Epithelial cell of esophagus (primary cell): ENCODE measurements around the gene NRIP3.

ENCODE experiments used
- DNase-seq: peaks from one replicate; pipeline ENCODE4 v3.0.0; 2010; ENCODE audit warnings: low read depth
- H3K4me3 ChIP-seq: 2 replicates; pipeline ENCODE4 v1.5.1; 2011; ENCODE audit warnings: mild to moderate bottlenecking, low read length, control low read depth
- TF ChIP-seq, protein P1 (sequence below): IDR thresholded peaks from 2 replicates; pipeline ENCODE4 v1.5.1; 2011; ENCODE audit warnings: low read depth, mild to moderate bottlenecking, low read length, control low read depth, inconsistent platforms; ENCODE audit not compliant: insufficient read depth; ENCODE audit errors: missing control alignments

The NRIP3 gene

DNA sequence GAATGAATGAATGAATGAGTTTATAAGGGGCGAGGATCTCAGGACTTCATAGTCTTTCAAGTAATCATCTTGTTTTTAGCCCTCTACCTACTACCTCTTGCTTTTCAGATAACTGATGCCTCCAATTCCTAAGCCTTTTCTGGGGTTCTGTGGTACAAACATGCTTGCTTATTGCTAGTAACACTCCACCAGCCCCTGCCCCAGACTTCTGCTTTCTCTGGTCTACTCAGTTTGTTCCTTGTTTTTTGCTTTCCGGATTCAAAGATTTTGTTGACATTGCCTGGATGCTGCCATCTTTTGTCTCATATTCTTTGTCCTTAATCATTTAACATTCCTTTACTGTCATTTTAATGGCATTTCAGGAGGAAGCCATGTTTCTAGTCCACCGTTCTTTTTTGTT, 30.7 kb downstream of the NRIP3 start:
- no peak for DNase-seq
- TF ChIP-seq, protein P1, sequence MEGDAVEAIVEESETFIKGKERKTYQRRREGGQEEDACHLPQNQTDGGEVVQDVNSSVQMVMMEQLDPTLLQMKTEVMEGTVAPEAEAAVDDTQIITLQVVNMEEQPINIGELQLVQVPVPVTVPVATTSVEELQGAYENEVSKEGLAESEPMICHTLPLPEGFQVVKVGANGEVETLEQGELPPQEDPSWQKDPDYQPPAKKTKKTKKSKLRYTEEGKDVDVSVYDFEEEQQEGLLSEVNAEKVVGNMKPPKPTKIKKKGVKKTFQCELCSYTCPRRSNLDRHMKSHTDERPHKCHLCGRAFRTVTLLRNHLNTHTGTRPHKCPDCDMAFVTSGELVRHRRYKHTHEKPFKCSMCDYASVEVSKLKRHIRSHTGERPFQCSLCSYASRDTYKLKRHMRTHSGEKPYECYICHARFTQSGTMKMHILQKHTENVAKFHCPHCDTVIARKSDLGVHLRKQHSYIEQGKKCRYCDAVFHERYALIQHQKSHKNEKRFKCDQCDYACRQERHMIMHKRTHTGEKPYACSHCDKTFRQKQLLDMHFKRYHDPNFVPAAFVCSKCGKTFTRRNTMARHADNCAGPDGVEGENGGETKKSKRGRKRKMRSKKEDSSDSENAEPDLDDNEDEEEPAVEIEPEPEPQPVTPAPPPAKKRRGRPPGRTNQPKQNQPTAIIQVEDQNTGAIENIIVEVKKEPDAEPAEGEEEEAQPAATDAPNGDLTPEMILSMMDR, result no peak
- no peak overlapping the region for H3K4me3 ChIP-seq

DNA sequence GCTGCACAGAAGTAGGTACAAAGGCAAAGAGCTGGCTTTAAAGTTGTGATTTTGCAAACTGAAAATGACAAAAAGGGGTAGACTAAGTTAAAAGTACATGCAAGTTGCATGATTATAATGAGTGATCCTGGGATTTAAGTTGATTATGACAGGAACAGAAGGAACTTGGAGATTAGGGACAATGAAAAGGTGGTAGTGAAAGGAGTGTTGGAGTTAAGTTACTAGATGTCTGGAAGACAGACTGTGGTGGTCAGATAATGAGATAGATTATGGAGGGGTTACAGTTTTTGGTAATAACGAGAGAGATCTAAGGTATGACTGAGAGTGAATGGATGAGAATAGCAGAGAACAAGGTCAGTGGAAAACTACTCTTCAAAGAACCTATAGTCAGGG, 31.9 kb downstream of the NRIP3 start:
- TF ChIP-seq, protein P1, result no peak
- H3K4me3 ChIP-seq, result no peak overlapping the region
- no peak for DNase-seq

DNA sequence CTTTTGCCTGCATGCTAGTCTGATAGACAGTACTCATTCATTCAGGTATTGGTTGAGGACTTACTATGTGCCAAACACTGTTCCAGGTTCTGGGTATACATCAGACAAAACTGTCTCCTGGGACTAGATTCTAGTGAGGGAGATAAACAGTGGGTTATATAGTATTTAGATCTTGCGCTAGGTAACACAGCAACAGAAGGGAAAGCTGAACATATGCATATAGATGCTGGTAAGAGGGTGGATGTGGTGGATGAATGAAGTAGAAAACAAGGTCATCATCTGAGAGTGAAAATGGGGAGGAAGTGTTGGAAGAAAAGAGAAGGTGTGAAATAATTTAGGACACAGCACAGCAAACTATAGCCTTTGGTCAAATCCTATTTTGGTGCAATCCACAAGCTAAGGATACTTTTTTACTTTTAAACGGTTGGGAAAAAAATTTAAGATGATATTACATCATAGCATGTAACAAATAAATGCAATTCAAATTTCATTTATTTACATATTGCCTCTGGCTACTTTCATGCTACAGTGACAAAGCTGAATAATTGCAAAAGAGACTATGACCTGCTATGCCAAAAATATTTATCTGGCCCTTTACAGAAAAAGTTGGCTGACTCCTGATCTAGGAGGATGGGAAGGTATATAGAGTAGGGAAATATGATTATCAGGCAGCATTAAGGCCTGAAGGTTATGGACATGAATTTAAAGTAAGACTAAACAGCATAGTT, 32.4 kb downstream of the NRIP3 start:
- TF ChIP-seq, protein P1, result no peak
- DNase-seq, result no peak
- no peak overlapping the region for H3K4me3 ChIP-seq

DNA sequence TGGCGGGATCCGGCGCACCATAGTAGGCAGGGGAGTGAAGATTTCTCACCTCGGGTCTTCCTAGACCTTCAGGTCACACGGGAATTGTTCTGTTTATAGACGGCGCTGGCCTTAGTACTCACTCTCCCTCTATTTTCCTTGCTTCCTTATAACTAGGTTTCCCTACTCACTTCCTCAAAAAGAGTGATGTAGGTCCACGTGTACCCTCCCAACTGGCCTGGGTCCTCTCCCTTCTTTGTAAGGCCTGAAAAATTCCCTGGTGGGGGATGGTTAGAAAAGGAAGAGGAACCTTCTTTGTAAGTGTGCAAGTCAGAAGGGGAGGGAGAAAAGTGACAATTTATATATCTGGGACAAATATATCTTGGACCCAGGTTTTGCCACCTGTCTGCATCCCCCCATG, 36.6 kb downstream of the NRIP3 start:
- DNase-seq, result no peak
- no peak overlapping the region for H3K4me3 ChIP-seq
- TF ChIP-seq, protein P1, result no peak

DNA sequence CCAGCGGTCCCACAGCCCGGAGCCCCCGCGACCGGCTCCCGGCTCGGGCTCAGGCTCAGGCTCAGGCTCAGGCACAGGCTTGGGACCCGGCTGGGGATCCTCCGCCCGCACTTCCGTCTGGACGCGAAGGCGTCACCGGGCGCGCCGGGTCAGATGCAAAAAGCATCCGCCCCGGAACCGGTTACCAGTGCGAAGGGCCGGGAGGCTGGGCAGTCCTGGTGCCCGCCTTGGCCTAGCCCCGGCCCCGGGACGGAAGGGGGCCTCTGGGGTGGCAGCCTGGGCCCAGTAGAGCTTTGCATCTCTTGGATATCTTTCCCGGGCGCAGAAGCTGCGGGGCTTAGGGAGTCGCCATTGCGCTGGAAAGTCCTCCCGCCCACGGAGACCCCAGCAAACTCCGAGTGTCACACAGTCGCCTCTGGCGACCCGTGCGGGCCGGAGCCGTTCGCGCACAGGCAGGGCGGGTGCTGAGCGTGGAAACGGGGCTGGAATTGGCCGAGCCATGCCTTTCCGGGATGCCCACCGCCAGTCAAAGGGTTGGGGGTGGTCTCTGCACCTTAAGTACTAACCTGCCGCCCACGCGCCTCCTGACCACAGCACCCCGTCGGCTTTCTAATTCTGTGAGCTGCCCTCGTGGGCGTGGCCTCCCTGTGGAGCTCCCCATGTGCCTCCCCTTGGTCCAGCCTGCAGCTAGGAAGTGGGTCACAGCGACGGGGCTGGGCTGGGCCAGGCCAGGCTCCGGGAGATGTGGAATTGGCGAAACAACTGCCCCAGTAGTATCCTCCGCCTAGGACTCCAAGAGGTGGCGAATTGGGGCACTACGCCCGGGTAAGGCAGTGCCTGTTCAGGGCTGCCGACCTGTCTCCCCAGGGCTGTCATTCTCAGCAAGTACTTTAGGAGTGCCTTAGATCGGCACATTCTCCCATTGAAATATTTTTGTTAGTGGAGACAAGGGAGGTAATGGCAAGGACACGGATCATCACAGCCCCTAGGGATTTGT, 39.2 kb downstream of the NRIP3 start, which contains the start of gene TMEM9B:
TSS of gene TMEM9B (minus strand) at position 119 of the 997 bp plus-strand sequence. CDS start 129 bp downstream, outside the sequence.
- peak within 1 kb of the TSS; percentile 87 for H3K4me3 ChIP-seq
- DNase-seq, result peak; percentile 91
- TF ChIP-seq, protein P1, result no peak

DNA sequence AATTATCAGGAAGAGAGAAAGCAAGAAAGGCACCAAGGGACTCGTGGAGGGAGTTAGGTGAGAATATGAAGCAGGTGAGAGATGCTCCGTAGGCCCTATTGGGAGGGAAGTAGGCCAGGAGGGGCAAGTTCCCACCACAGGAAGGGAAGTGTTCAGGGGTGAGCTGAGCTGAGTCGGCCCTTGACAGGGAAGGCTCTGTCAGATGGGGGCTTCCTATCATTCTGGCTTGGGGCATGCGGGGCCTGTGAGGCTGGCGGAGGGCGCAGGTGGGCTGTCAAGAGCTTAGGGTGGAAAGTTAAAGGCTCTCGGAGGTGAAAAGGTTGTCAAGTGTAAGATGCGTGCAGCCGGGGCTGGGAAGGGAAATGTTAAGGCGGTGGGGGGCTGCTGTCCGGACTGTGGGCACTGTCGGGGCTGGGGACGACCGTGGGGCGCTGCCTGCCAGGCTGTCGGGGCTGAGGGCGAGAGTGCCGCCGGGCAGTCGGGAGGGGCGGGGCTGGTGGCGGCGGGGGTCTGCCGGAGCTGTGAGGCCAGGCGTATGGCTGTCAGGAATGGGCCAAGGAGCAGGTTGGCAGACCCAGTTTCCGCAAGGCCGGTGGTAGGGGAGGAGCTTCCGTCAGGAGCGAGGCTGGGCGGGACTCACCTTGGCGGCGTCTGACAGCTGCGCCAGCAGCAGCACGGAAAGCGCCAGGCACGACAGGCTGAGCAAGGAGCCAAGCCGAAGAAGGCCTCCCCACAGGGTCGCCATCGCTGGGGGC, 40.1 kb downstream of the NRIP3 start:
- peak; percentile 88 for DNase-seq
- H3K4me3 ChIP-seq, result peak overlapping the region; percentile 87

More for the DNA sequence above, 40.1 kb downstream of the NRIP3 start:
- TF ChIP-seq, protein P1, result no peak
